PC-3 (cell line): ENCODE measurements around the gene DCAF12L1.

Source experiments
- EZH2phosphoT487 ChIP-seq: fragments of 300-600 bp; sonication (generic); IDR thresholded peaks from 2 replicates; pipeline ENCODE4 v1.6.1; 2018; ENCODE audit warnings: mild to moderate bottlenecking, antibody characterized with exemption, low read length, borderline replicate concordance
- TF ChIP-seq, protein P1 (sequence below): fragments of 300-600 bp; sonication (generic); conservative IDR thresholded peaks from 2 replicates; pipeline ENCODE4 v1.5.1; 2017; ENCODE audit warnings: antibody characterized with exemption, low read depth, mild to moderate bottlenecking, low read length

DNA sequence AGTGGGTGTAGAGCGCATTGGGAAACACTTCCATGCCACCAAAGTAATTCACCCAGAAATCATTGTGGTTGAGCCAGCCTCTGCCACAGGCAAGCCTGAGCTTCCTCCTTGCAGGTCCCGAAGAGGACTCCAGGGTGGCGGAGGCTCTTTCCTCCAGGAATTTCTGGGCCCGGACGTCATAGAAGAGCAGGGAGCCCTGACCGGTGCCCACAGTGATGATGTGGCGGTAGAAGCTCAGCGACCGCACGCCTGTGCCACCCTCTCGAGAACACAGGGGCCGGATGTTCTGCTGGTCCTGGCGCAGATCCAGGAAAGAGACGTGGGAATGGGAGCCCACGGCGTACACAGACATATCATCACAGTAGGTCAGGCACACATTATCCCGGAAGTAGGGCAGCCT lies 1.3 kb downstream of the DCAF12L1 start:
- TF ChIP-seq, protein P1, sequence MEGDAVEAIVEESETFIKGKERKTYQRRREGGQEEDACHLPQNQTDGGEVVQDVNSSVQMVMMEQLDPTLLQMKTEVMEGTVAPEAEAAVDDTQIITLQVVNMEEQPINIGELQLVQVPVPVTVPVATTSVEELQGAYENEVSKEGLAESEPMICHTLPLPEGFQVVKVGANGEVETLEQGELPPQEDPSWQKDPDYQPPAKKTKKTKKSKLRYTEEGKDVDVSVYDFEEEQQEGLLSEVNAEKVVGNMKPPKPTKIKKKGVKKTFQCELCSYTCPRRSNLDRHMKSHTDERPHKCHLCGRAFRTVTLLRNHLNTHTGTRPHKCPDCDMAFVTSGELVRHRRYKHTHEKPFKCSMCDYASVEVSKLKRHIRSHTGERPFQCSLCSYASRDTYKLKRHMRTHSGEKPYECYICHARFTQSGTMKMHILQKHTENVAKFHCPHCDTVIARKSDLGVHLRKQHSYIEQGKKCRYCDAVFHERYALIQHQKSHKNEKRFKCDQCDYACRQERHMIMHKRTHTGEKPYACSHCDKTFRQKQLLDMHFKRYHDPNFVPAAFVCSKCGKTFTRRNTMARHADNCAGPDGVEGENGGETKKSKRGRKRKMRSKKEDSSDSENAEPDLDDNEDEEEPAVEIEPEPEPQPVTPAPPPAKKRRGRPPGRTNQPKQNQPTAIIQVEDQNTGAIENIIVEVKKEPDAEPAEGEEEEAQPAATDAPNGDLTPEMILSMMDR = no peak
- no peak for TF ChIP-seq EZH2phosphoT487
